ENCODE measurements around the gene PBX3. TPM values are rescaled to one million over a fixed set of nuclear protein-coding genes. Genes with fewer than 3 reads are reported as not detected.

The PBX3 gene
- total RNA-seq, 2 donors from 2014 or later = 16.9 to 17.6 TPM

DNA sequence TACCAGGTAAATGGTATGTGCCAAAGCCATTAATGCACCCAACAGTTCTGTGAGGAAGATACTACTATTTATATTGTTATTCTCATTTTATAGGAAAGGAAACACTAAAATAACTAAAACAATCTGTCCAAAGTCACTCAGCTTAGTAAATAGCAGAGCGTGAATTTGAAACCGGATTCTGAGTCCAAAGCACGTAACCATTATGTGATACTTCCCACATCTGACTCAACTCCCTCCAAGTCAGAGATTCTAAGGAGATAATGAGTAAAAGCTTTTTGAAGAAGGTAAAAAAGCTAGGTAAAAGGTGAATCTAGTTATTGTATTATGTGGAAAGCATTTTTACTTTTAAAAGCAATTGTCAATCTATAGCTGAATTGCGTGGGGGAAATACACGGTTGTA is 208.9 kb downstream of the PBX3 start:
- H3K9me3 Mint-ChIP-seq = no peaks in the 10 kb centered on the region
- H3K27ac Mint-ChIP-seq = no peak overlapping the region
- no peak for ATAC-seq
- no peaks in the 10 kb centered on the region for H3K36me3 Mint-ChIP-seq
- DNase-seq (ENCODE audit: low spot score in 2 of 2) = no peak

DNA sequence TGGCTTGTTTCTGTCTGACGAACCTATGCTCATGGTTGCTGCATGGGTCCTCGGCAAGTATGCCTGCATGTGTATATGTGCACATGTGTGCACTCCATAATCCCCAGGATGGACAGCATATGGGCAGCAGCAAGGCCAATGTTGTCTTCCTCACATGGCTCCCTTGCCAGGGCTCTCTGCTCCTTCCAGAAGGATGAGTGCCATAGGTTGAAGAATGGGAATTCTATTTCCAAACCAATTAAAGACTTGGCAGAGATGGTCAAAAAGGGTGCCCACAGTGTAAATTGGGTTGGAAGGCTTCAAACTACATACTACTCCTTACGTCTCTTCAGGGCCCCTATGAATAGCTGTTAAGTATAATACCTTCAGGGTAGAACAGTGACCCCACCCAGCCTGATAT is 212.1 kb downstream of the PBX3 start:
- H3K36me3 Mint-ChIP-seq = no peaks in the 10 kb centered on the region
- ATAC-seq (no peak), DNase-seq (ENCODE audit: low spot score in 2 of 2) (no peak)
- no peak overlapping the region for H3K27ac Mint-ChIP-seq
- H3K9me3 Mint-ChIP-seq = no peaks in the 10 kb centered on the region

DNA sequence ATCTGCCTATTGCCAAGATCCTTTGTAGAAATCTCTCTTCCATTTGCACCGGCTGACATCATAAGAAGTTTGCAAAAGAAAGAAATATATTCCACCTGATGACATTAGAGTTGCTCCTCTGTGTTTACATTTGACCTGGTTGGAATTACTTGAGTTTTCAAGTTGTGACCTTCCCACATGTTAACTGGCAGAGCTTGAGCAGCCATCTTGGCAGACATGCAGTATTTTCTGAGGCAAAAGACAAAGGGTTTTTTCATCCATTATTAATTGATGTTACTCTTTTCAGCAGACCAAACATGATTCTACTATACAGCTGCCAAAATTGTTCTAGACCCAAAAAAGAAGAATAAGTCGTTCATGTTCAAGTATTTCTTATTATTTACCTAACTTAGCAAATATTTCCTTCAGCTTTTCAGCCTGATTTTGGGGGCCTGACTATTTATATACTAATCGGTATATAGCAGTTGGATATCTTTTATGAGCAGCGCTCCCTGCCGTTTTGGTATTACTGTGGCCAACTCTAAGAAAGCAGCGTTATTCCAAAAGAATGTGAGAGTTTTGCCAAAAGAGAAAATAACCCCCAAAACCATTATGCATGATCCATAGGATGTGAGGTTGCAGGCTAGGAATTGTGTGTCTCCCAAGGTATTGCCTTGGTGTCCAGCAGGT is 212.9 kb downstream of the PBX3 start:
- Mint-ChIP-seq H3K9me3 (no peaks in the 10 kb centered on the region), H3K27ac (no peak overlapping the region)
- ATAC-seq = no peak

DNA sequence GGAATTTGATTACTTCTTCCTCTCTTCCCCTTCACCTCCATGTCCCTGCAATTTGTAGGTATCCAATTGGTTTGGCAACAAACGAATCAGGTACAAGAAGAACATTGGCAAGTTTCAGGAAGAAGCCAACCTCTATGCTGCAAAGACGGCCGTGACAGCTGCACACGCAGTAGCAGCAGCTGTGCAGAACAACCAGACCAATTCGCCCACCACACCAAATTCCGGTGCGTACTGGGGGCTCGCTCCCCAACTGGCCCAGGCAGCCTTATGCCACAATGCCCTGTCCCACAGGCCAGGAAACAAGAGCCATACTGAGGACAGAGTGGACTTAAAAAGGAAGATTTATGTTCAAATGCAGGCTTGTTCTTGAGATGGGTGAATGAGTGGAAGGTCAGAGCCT is 213.5 kb downstream of the PBX3 start:
- no peak for DNase-seq (ENCODE audit: low spot score in 2 of 2)
- Mint-ChIP-seq H3K36me3 (no peaks in the 10 kb centered on the region), H3K27ac (no peak overlapping the region), H3K9me3 (no peaks in the 10 kb centered on the region)
- ATAC-seq = no peak

More for the DNA sequence above, 212.9 kb downstream of the PBX3 start:
- no peak for DNase-seq (ENCODE audit: low spot score in 2 of 2)
- no peaks in the 10 kb centered on the region for H3K36me3 Mint-ChIP-seq

DNA sequence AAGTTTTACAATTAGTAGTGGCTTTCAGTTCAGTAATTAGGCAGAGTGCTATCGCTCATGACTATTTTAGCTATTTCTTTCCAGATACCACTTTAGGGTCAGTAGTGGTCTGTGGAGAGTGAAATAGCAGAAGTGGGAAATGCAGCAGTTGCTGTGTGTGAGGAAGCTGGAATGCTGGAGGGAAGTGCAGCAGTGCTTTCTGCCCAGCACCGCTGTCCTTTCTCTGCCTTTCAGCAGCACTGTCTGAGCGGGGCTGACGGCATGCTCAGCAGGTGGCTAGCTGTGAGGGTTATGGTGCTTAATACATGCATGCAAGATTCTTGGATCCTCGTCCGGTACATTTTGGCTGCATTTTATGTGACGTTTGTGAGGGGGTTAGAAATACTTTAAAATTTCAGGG is 213.9 kb downstream of the PBX3 start:
- peak overlapping the region in 1 of 2 donors; percentile 14 for H3K27ac Mint-ChIP-seq

DNA sequence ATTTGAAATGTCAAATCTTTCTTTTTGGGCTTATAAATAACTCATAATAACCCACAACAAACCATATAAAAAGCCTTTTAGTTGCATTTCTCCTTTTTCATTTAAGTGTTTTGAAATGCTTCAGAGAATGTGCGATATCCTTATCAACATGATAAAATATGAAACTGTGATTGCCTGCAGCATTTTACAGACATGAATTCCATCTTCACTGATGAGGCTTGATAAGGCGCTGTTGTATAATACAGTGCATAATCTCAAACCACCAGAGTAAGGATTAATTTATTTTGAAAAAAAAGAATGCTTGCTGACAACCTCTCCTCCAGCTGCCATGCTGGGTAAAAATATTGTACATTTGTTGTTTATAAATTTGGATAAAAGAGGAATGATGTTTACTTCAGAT is 216.8 kb downstream of the PBX3 start:
- no peaks in the 10 kb centered on the region for H3K36me3 Mint-ChIP-seq
- no peak for DNase-seq (ENCODE audit: low spot score in 2 of 2)
- no peak for ATAC-seq
- no peaks in the 10 kb centered on the region for H3K9me3 Mint-ChIP-seq
- H3K27ac Mint-ChIP-seq = no peak overlapping the region

More for the DNA sequence above, 213.9 kb downstream of the PBX3 start:
- DNase-seq (ENCODE audit: low spot score in 2 of 2) = no peak
- Mint-ChIP-seq H3K9me3 (no peaks in the 10 kb centered on the region), H3K36me3 (no peaks in the 10 kb centered on the region)
- no peak for ATAC-seq

DNA sequence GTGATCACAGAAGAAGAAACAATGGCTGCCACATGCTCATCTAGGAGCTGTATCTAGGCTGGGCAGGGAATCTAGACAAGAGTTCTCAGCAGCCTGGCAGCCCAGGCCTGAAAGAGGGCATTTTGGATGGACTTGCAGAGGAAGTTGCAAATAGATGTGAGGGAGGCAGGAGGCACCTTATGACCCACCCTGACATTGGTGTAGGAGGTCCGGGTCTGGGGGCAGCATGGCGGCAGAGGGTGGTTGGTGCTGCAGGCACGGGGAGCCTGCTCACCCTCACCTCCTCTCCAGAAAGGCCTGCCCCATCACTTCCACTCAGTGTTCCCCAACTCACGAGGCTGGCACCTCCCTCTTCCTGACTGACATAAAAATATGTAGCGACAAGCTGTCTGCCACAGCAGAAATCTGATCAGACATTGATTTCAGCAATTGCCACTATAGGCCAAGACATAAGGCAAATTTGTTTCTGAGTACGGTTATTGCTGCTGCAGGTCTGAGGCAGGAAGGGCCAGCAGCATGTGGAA is 217.6 kb downstream of the PBX3 start:
- no peak for ATAC-seq
- H3K27ac Mint-ChIP-seq = no peak overlapping the region
- H3K9me3 Mint-ChIP-seq = no peaks in the 10 kb centered on the region

DNA sequence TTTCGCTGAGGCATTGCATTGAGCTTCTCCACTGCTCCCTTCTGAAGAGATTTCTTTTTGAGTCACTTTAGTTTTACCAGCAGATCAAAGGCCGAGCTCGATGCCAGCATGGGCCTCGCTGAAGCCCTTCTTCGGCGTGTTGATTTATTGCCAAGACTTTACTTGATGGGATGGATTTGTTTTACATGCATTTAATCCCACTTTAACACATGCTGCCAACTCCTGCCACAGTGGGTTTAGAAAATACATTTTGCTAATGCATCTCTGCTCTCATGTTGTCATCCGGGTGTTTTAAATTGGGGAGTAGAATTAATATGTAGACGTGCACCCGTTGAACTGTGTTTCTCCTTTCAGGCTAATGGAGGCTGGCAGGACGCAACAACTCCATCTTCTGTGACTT is 218.3 kb downstream of the PBX3 start:
- DNase-seq (ENCODE audit: low spot score in 2 of 2) (no peak), ATAC-seq (no peak)
- Mint-ChIP-seq H3K36me3 (no peaks in the 10 kb centered on the region), H3K27ac (no peak overlapping the region), H3K9me3 (no peaks in the 10 kb centered on the region)

More for the DNA sequence above, 217.6 kb downstream of the PBX3 start:
- H3K36me3 Mint-ChIP-seq = no peaks in the 10 kb centered on the region
- DNase-seq (ENCODE audit: low spot score in 2 of 2) = no peak

DNA sequence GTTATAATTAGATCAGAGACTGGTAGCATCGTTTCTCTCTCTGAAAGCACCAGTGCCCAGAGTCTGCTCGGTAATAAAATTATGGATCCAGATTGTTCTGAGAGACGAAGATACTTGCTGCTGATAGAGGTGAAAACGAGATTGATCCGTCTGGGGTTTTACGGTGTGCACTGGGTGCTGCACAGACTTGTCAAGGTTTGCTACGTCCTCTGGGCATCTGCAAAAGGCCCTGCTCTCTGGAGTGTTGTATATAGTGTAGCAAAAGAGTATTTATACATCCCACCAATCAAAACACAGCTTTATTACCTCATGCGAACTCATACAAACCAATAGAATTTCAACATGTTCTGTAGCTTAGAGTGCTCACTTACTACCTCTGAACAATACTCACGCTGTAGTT is 219.3 kb downstream of the PBX3 start:
- H3K27ac Mint-ChIP-seq = no peak overlapping the region
- no peak for ATAC-seq
- H3K9me3 Mint-ChIP-seq = no peaks in the 10 kb centered on the region
- no peak for DNase-seq (ENCODE audit: low spot score in 2 of 2)
- H3K36me3 Mint-ChIP-seq = no peaks in the 10 kb centered on the region

DNA sequence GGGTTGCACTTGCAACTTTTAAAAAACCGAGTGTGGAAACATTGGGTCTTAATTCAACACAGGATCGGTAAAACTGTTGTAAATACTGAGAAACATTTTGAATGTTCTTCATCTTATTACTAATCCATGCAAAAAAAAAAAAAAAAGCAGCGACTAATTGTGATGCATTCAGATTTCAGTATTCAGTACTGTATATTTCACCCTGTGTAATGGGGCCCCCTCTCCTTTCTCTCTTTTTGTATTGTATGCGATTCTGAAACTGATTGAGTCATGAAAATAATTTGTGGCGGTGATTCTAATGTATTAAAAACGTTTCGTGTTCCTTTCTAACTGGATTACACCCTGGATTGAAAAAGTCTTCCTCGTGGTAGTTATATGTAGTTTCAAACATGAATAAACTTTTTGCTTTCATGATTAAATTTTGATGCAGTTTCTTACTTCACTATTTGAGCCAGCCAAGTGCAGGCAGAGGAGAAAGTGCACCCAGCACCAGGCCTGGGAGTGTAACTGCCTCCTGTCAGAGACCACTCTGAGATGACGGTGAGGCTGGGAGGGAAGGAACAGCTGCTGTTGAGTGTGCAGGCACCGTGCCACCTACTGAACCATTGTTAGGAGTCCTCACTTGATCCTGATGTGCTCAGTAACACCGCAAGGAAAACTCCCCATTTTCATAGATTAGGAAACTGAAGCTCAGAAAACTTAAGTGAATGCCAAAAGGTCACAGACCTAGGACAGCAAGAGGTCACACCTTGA is 220.0 kb downstream of the PBX3 start:
- H3K36me3 Mint-ChIP-seq = no peaks in the 10 kb centered on the region
- H3K9me3 Mint-ChIP-seq = no peaks in the 10 kb centered on the region
- H3K27ac Mint-ChIP-seq = peak overlapping the region; percentile 5 to 35
- no peak for DNase-seq (ENCODE audit: low spot score in 2 of 2)
- peak in 1 of 2 donors; percentile 72 for ATAC-seq

DNA sequence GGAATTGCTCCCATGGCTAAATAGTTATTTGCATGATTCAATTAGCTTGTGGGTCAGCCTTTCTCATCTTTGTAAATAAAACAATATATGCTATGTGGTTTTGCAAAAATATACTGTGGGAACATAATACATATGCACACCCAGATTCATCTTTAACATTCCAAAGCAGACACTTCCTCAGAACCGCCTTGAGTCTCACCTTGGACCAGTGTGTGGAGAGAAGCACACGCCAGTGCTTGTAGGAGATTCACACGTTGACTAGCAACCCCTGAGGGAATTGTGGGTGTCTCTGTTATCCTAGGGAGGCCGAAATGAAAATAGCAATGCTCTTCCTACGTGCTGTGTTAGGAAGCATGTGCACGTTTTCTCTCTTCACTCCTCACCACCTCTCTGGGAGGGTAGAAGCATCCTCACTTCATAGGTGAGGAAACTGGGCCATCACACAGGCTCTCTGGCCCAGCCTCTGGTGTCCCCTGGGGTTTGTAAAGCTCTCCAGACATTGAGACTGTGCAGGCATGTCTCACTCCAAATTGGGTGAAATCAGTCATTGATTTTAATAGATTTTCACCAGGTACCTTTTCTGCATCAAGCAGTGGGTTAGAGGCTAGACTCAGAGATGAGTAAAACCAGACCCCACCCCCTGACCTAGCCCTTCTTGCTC is 221.7 kb downstream of the PBX3 start:
- DNase-seq (ENCODE audit: low spot score in 2 of 2) (no peak), ATAC-seq (no peak)
- Mint-ChIP-seq H3K27ac (no peak overlapping the region), H3K9me3 (no peaks in the 10 kb centered on the region), H3K36me3 (no peaks in the 10 kb centered on the region)

DNA sequence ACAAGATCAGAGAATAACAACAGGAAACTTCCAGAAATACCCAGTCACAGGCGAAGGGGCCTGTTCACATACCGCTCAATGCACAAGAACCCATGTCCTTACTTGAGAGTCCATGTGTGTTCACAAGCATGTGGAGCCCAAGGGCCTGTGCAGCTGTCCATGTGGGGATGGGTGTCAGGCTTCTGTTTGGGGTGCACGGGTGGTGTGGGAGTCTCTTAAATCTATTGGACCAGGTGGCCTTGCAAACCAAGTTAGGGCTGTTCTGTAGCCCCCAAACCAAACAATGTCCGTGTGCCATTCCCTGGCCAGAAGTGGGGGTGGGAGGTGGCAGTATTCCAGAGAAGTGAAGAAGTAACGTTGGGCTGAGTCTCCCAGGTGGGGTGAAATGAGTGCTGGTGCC is 222.3 kb downstream of the PBX3 start:
- Mint-ChIP-seq H3K9me3 (no peaks in the 10 kb centered on the region), H3K36me3 (no peaks in the 10 kb centered on the region), H3K27ac (no peak overlapping the region)
- ATAC-seq = no peak
- no peak for DNase-seq (ENCODE audit: low spot score in 2 of 2)

DNA sequence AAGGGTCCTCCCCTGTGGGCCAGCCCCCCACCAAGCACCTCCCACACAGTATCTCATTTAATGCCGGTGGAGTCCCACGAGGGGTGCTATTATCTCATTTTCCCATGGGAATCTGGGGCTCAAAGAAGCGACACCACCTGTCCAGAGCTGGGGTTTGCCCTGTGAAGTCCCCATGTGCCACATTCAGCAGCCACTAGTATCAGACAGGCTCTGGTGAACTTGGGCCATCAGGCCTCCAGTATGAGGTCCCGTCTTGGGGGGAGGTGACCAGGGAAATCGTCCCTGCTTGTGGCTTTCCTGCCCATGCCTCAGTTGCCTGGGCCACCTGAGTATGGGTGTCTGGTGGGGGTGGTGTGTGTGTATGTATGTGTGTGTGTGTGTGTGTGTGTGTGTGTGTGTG is 222.7 kb downstream of the PBX3 start:
- Mint-ChIP-seq H3K9me3 (no peaks in the 10 kb centered on the region), H3K27ac (no peak overlapping the region), H3K36me3 (no peaks in the 10 kb centered on the region)
- DNase-seq (ENCODE audit: low spot score in 2 of 2) (no peak), ATAC-seq (no peak)

DNA sequence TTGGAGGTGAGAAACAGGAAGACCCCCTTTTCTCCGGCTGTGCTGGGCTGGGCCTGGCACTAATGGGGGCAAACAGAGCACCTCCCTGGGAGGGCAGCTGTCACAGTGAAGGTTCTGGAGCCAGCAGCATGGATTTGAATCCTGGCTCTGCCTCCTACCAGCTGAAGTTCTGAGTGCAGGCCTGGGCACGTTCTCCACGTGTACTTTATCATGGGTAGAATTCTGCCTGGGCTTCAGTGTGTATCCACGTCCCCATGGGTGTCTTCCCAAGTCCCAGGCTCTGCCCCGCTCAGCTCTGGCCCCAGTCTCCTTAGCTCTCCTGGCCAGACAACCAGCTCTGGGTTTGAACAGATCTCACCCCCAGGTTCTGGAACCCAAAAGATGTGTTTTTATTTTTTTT is 223.2 kb downstream of the PBX3 start:
- DNase-seq (ENCODE audit: low spot score in 2 of 2) = no peak
- no peaks in the 10 kb centered on the region for H3K36me3 Mint-ChIP-seq
- no peaks in the 10 kb centered on the region for H3K9me3 Mint-ChIP-seq
- ATAC-seq = no peak
- no peak overlapping the region for H3K27ac Mint-ChIP-seq

DNA sequence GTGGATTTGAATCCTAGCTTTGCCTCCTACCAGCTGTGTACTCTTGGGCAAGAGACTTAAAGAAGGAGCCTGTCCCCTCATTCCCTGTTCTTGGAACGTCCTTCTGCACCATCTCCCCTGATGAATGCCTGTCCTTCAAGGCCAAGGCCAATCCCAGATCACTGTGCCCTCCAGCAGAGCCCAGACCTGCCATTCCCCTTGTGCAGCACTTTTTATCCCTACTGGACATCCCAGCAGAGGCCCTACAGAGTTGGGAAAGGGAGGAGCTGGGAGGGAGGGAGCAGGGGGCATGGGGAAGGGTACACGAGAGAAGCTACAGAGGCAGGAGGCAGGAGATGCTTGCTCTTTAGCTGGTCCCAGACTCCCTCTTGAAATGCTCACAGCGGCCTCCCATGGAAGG is 223.9 kb downstream of the PBX3 start:
- H3K27ac Mint-ChIP-seq = no peak overlapping the region
- ATAC-seq (no peak), DNase-seq (ENCODE audit: low spot score in 2 of 2) (no peak)
- no peaks in the 10 kb centered on the region for H3K9me3 Mint-ChIP-seq
- H3K36me3 Mint-ChIP-seq = no peaks in the 10 kb centered on the region

DNA sequence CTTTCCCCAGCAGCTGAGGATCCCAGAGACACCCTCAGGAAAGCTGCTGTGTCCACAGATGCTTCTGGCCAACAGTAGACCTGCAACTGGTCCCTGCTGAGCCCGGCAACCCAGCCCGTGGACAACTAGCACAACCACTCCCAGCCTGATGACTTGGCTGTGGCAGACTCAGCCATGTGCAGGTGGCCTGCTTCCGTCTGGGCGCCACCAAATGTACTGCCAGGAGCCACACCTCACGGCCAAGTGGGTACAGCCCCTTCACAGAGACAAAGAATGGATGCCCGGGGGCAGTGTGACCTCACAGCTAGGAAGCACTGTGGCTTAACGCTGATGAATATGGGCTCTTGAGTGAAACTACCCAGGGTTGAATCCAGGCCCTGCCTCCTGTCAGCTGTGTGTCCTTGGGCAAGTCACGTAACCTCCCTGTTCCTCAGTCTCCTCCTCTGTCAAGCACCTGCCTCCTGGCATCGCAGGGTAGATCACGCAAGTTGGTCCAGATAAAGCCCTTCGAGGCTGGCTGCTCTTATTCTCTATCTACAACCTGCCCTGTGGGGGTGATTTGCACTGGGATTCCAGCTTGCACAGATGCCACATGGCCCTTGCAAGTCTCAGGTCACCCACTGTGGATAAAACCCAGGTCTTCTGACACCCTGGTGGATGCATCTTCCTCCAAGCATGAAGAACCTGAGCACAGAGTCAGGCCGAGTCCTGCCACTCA is 225.0 kb downstream of the PBX3 start:
- Mint-ChIP-seq H3K27ac (no peak overlapping the region), H3K36me3 (no peaks in the 10 kb centered on the region), H3K9me3 (no peaks in the 10 kb centered on the region)
- ATAC-seq (no peak), DNase-seq (ENCODE audit: low spot score in 2 of 2) (no peak)

DNA sequence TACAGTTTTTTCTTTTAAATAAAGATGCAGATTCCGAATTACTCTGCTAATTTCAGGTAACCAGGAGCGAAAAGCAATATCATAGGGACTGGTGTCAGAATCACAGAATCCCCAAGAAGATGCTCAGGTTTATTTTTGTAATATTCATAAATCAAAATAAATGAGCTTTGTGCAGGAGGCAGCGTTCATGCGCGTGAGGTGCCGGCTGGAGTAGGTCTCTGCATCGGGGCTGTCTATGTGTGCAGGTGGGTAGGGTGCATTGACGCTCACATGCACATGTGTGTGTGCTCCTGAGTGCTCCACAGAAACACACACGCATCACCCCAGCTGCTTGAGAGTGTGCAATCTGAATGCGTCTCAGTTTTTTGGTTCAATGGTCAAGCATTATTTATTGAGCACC is 226.4 kb downstream of the PBX3 start:
- Mint-ChIP-seq H3K9me3 (peaks cover 0 to 2% of the 10 kb centered on the region in 2 donors), H3K36me3 (no peaks in the 10 kb centered on the region), H3K27ac (no peak overlapping the region)
- no peak for DNase-seq (ENCODE audit: low spot score in 2 of 2)
- ATAC-seq = no peak

All from activated naive CD4-positive, alpha-beta T cell treated with anti-CD3 and anti-CD28 coated beads, Interleukin-2, amount 50 U/mL, for 72 hours (primary cell).